Vagina (tissue), 2 donors: ENCODE data around the gene BST1.

Experiments
- POLR2AphosphoS5 ChIP-seq, 2 donors: sonication (generic); formaldehyde crosslinking; IDR thresholded peaks; one replicate each; pipeline ENCODE4 v1.9.0; 2017; ENCODE audit warnings: antibody characterized with exemption in 2 of 2, mild to moderate bottlenecking in 2 of 2, low read depth in 1 of 2; ENCODE audit not compliant: insufficient read depth in 1 of 2
- TF ChIP-seq, protein P1 (sequence below), 3 experiments: fragments of 450-650 bp in 2 of 3; fragments of 200-600 bp in 1 of 3; sonication (generic) in 1 of 3; IDR thresholded peaks; one replicate each; pipeline ENCODE4 v1.5.1; 2017 to 2019; ENCODE audit warnings: antibody characterized with exemption in 3 of 3, mild to moderate bottlenecking in 2 of 3, moderate library complexity in 2 of 3

DNA sequence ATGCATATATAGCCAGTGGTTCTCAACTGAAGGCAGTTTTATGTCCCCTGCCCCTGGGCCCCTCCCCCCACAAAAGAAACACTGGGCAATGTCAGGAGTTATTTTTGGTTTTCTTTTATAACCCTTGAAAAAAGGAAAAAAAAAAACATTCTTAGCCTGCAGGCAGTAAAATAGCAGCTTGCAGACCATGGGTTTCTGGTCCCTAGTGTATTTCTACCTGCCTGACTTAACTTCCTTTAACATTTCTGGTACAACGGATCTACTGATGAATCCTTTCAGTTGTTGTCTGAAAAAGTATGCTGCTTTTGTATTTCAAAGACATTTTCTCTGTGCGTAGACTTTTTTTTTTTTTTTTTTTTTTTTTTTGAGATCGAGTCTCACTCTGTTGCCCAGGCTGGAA lies 32.3 kb upstream of the BST1 start:
- TF ChIP-seq, protein P1, sequence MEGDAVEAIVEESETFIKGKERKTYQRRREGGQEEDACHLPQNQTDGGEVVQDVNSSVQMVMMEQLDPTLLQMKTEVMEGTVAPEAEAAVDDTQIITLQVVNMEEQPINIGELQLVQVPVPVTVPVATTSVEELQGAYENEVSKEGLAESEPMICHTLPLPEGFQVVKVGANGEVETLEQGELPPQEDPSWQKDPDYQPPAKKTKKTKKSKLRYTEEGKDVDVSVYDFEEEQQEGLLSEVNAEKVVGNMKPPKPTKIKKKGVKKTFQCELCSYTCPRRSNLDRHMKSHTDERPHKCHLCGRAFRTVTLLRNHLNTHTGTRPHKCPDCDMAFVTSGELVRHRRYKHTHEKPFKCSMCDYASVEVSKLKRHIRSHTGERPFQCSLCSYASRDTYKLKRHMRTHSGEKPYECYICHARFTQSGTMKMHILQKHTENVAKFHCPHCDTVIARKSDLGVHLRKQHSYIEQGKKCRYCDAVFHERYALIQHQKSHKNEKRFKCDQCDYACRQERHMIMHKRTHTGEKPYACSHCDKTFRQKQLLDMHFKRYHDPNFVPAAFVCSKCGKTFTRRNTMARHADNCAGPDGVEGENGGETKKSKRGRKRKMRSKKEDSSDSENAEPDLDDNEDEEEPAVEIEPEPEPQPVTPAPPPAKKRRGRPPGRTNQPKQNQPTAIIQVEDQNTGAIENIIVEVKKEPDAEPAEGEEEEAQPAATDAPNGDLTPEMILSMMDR (IDR thresholded peaks at IDR 0.05): no peak
- no peak for TF ChIP-seq POLR2AphosphoS5 (IDR thresholded peaks at IDR 0.05; ENCODE audit: insufficient read depth in 1 of 2, low read depth in 1 of 2)
